Testis (tissue), 5 donors: ENCODE data around the gene PLK2. TPM values are rescaled to one million over a fixed set of nuclear protein-coding genes. Genes with fewer than 3 reads are reported as not detected.

ENCODE experiments used
- DNase-seq: peaks from one replicate; pipeline ENCODE4 v3.0.0-alpha.2; 2019
- H3K27ac ChIP-seq, 2 donors: fragments of 200-600 bp; sonication (generic); one replicate each; pipeline ENCODE4 v1.5.1; 2019
- H3K27me3 ChIP-seq: fragments of 200-600 bp; sonication (generic); one replicate; pipeline ENCODE4 v1.5.1; 2019
- H3K36me3 ChIP-seq: fragments of 200-600 bp; sonication (generic); one replicate; pipeline ENCODE4 v1.5.1; 2017; ENCODE audit warnings: low read depth; ENCODE audit errors: missing control alignments
- H3K4me1 ChIP-seq: fragments of 200-600 bp; sonication (generic); one replicate; pipeline ENCODE4 v1.5.1; 2019
- H3K4me3 ChIP-seq, 2 donors: fragments of 200-600 bp; sonication (generic); one replicate each; pipeline ENCODE4 v1.5.1; 2017 to 2019
- H3K9me3 ChIP-seq: fragments of 200-600 bp; sonication (generic); one replicate; pipeline ENCODE4 v1.5.1; 2017
- CTCF ChIP-seq, 3 experiments: fragments of 450-650 bp in 2 of 3; fragments of 200-600 bp in 1 of 3; sonication (generic) in 1 of 3; IDR thresholded peaks; one replicate each; pipeline ENCODE4 v1.5.1; 2016 to 2019; ENCODE audit warnings: antibody characterized with exemption in 3 of 3, mild to moderate bottlenecking in 2 of 3, moderate library complexity in 1 of 3
- POLR2A ChIP-seq: fragments of 450-650 bp; IDR thresholded peaks from one replicate; pipeline ENCODE4 v1.6.1; 2017; ENCODE audit warnings: antibody characterized with exemption, mild to moderate bottlenecking, moderate library complexity
- WGBS, 2 donors: methylation state at CpG; one replicate each; pipeline ENCODE4 v1.1.5; 2018; 5-methylcytosine and 5-hydroxymethylcytosine counted together
- intact Hi-C: fragments of 100-400 bp; cut with DNase I; formaldehyde crosslinking; loops from one replicate; pipeline ENCODE4 v1.15.1; 2023; ENCODE audit warnings: low total_unique reads
- long read RNA-seq, 2 donors: transcript quantifications; one replicate each; lab custom pipeline, GENCODE V29; 2026
- polyA plus RNA-seq: library from polyadenylated mRNA; stranded (reverse); fragments of 350-450 nt; fragmentation: Illumina TruSeq; extraction: RNeasy Lipid Tissue Mini Kit (QIAGEN cat#74804); gene quantifications from one replicate; pipeline ENCODE4 v1.2.3, GENCODE V29; 2014; ENCODE audit warnings: low read depth, low replicate concordance; ENCODE audit not compliant: insufficient read depth
- total RNA-seq, 2 donors: library from RNA; depleted of rRNA; stranded (reverse); fragments of >200 nt; gene quantifications; one replicate each; pipeline ENCODE4 v1.2.3, GENCODE V29; 2016

Gene PLK2
- total RNA-seq (10 to 100 TPM; 55.3 to 88.4 TPM), polyA plus RNA-seq (87.8 TPM)
- long read RNA-seq, donor 1, transcript PLK2-206 (2 exons, 625 nt) = major isoform, 8 of 30 reads
- long read RNA-seq, donor 1, transcript PLK2-201 (14 exons, 2,960 nt) = major isoform, 8 of 30 reads
- long read RNA-seq, donor 1, partial matches to known transcripts = 13 of 30 reads
- long read RNA-seq, donor 1, other reads (novel, unspliced or antisense) = 0 of 30 reads
- long read RNA-seq, donor 2, transcript PLK2-206 (2 exons, 625 nt) = minor isoform, 8 of 31 reads
- long read RNA-seq, donor 2, transcript PLK2-201 (14 exons, 2,960 nt) = major isoform, 11 of 31 reads
- long read RNA-seq, donor 2, transcript PLK2-213 (3 exons, 823 nt) = minor isoform, 5 of 31 reads
- long read RNA-seq, donor 2, partial matches to known transcripts = 6 of 31 reads
- long read RNA-seq, donor 2, other reads (novel, unspliced or antisense) = 0 of 31 reads

- Histone ChIP-seq H3K27me3 (no peaks in the 10 kb centered on the region), H3K4me3 (peak within 1 kb of the TSS; percentile 78 to 83), H3K27ac (peak within 1 kb of the TSS; percentile 82 to 95), H3K9me3 (no peaks in the 10 kb centered on the region), H3K4me1 (no peaks in the 10 kb centered on the region), H3K36me3 (no peaks in the 10 kb centered on the region)
- peak; percentile 96 for DNase-seq
- peak; percentile 98 for TF ChIP-seq POLR2A
- TF ChIP-seq CTCF (IDR thresholded peaks at IDR 0.05) = peak in 2 of 3 experiments; percentile 49 to 74
- 0% methylated on average over 65 of the region's 89 CpGs; no CpG with 5 or more reads in 1 of the 2 donors for WGBS, 2 donors
- intact Hi-C loops = loop anchor here (5.0 kb wide), 2 partner anchors 678 to 1163 kb away; no protein-coding TSS in a partner anchor
Observed at GRCh38 chr5:58460002-58460731, at the start of gene PLK2. Gene PLK2 (minus strand): TSS chr5:58460086. CDS start chr5:58459959, 127 bp downstream.

- Histone ChIP-seq H3K4me1 (no peaks in the 10 kb centered on the region), H3K27me3 (no peaks in the 10 kb centered on the region), H3K36me3 (no peaks in the 10 kb centered on the region), H3K9me3 (no peaks in the 10 kb centered on the region), H3K27ac (no peak overlapping the region), H3K4me3 (no peak overlapping the region)
- no peak for TF ChIP-seq POLR2A
- TF ChIP-seq CTCF (IDR thresholded peaks at IDR 0.05) = no peak
- DNase-seq = no peak
- WGBS, 2 donors = 68 to 74% methylated on average over 4 of the region's 4 CpGs
- intact Hi-C loops = no loop called here
Observed at GRCh38 chr5:58507715-58508114, 47.8 kb upstream of the PLK2 start.

- WGBS, 2 donors = 74 to 76% methylated on average over 2 of the region's 2 CpGs
- intact Hi-C loops = no loop called here
- Histone ChIP-seq H3K9me3 (no peaks in the 10 kb centered on the region), H3K4me1 (no peaks in the 10 kb centered on the region), H3K4me3 (no peak overlapping the region), H3K27ac (no peak overlapping the region), H3K27me3 (no peaks in the 10 kb centered on the region), H3K36me3 (no peaks in the 10 kb centered on the region)
- TF ChIP-seq CTCF (IDR thresholded peaks at IDR 0.05) = no peak
- TF ChIP-seq POLR2A = no peak
- no peak for DNase-seq
Observed at GRCh38 chr5:58505971-58506640, 46.2 kb upstream of the PLK2 start.

GRCh38 chr5:58505502-58505901 lies 45.6 kb upstream of the PLK2 start:
- Histone ChIP-seq H3K4me3 (no peak overlapping the region), H3K27me3 (no peaks in the 10 kb centered on the region), H3K9me3 (no peaks in the 10 kb centered on the region), H3K36me3 (no peaks in the 10 kb centered on the region), H3K27ac (no peak overlapping the region), H3K4me1 (no peaks in the 10 kb centered on the region)
- intact Hi-C loops = no loop called here
- no peak for DNase-seq
- 77 to 84% methylated on average over 3 of the region's 3 CpGs for WGBS, 2 donors
- TF ChIP-seq POLR2A (no peak), CTCF (IDR thresholded peaks at IDR 0.05) (no peak)
